ENCODE data around the gene JAKMIP3.

The JAKMIP3 gene

DNA sequence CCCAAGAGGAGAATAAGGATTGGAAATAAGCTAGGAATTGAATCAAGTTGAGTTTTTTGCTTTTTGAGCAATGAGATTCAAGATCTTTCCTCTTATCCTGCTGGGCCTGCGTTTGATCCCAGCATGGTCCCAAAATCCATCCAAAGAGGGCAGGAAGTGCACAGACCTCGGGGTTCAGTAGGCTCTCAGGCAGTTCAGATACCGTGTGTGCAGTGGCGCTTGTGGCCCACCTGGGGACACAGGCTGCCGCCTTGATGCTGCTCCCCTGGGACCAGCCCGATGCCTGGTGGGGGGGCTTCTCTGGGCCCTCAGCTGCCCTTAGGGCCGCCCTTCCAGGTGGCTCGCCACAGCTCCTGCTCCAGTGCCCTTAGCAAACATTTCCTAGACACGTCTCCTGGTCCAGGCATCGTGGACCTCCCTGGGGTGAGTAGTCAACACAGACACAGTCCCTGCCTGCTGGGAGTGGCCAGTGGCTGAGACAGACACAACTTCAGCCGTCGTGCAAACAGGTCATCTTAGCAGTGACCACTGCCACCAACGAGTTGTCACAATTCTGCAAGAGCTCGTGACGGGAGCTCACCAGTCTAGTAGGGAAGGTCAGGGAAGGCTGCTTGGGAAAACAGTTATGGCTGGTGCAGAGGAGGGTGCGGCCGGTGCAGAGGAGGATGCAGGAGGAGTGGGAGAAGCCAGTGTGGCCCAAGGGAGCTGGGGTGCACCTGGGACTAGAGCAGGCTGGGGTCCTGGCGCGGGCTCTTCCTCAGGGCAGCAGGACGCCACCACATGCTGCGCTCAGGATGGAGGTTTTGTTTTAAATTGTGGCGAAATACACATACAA is 21.7 kb upstream of the JAKMIP3 start:
- DNase-seq (ENCODE audit: low read depth in 2 of 2) = no peak

DNA sequence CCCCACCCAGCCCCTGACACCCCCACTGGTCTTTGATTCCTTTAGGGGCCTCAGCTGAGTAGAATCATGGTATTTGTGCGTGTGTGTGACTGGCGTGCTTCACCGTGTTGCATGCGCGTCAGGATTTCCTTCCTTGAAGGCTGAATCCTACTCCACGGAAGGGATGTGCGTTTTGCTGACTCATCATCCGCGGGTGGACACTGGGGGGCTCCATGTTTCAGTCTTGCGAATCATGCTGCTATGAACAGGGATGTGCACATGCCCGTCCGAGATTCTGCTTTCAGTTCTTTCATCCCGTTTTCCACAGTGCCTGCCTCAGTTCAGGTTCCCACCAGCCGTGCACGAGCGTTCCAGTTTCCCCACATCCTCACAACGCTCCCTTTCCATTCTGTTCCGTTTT is 20.9 kb upstream of the JAKMIP3 start:
- DNase-seq (ENCODE audit: low read depth in 2 of 2) = no peak

DNA sequence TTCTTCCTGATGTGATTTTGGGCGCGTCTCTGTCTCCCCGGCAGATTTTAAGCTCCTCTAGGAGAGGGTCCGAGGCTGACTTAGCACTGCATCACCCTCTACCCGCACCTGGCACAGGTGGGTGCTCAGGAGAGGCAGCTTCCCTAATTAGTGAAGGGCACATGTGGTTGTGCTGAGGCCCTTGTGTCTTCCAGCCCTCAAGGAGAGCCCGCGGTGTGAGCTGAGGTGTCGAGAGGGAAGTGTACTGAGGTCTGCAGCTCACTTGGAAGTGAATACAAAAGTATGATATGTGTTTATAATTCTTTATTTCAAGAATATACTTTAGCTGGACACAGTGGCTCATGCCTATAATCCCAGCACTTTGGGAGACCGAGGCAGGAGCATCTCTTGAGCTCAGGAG is 20.4 kb upstream of the JAKMIP3 start:
- no peak for DNase-seq (ENCODE audit: low read depth in 2 of 2)

DNA sequence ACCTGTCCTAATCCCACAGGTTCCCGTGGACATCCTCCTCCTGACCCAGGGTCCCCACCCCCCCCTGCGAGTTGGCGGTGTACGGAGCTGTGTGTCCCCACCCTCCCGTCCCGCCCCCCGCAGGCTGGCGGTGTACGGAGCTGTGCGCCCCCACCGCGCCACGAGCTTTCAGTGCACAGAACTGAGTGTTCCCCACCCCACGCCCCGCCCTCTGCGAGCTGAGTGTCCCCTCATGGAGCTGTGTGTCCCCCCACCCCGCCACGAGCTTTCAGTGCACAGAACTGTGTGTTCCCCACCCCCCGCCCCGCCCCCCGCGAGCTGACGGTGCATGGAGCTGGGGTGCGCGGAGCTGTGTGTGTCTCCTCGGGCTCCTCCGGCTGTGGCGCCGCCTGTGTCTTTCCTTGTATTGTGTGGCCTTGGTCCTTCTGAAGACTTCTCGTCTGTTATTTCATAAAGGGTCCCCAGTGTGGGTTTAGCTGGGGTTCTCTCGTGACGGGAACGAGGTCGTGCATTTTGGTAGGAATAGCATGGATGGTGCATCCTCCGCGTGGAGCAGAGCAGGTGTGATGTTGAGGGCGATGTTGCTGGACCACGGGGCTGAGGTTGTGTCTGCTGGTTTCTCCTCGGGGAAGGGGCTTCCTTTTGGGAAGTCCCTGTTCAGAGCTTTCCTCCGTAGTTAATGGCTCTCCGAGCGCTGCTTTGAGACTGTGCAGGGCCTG is 18.0 kb upstream of the JAKMIP3 start:
- DNase-seq (ENCODE audit: low read depth in 2 of 2) = no peak

DNA sequence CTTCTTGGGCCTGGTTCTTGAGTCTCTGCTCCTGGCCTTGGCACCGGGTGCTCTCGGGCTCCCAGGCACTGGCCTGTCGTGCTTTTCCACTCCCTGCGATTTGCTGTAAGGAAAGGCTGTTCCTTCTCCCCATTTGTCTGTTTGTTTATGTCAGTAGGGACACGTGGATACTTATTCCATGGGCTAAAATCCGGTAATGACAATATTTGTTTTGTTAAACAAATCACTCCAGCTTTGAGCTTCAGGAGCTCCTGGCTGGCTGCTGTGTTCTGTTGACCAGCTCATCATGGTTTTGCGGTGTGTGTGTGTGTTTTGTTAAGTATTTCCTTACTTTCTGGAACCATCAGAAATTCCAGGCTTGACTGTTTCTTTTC is 17.5 kb upstream of the JAKMIP3 start:
- no peak for DNase-seq (ENCODE audit: low read depth in 2 of 2)

DNA sequence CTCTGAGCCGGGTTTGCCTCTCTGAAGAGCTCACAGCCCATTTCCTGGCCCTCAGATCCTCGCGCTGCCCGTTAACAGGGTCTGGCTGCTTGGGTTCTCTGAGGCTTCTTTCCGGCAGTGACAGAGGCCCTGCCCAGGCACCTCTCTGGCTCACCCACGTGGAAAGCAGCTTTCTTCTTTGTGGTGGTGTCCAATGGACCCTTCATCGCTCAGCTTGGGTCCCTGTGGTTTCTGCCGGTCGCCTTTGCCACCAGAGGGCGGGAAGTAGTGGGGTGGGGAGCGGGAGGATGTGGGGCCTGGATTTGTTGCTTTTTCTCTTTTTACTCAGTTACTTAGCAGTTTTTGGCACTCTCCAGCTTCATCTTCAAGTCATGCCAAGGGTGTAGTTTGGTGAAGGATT is 15.6 kb upstream of the JAKMIP3 start:
- DNase-seq (ENCODE audit: low read depth in 2 of 2) = no peak

DNA sequence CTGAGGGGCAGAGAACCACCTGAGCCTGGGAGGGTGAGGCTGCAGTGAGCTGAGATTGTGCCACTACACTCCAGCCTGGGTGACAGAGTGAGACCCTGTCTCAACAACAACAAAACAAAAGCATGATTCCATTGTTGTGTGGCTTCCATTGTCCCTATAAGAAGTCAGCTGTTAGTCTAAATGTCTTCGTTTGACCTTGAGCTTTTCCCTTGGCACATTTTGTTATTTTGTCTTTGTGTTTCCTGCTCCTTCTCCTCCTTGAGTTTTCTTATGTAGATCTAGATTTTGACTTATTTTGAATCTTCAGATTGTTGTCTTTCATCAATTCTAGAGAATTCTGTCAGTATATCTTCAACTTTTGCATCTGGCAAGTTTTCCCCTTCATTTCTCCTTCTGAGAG is 13.6 kb upstream of the JAKMIP3 start:
- DNase-seq (ENCODE audit: low read depth in 2 of 2) = no peak

DNA sequence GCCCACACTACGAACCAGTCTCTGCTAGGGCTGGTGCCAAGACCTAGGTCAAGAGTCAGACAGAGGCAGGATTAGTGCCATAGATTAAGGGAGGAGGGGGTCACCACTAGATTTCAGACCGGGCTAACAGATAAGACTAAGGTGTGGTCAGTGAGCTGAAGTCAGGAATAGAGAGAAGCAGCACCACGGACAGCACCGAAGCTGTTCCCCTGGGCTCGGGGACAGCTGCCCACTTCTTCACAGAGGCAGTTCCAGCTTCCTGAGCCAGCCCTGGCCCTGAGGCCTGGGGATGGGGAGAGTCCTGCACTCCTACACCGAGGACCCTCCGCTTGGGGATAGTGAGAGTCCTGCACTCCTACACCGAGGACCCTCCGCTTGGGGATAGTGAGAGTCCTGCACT is 11.2 kb upstream of the JAKMIP3 start:
- no peak for DNase-seq (ENCODE audit: low read depth in 2 of 2)

DNA sequence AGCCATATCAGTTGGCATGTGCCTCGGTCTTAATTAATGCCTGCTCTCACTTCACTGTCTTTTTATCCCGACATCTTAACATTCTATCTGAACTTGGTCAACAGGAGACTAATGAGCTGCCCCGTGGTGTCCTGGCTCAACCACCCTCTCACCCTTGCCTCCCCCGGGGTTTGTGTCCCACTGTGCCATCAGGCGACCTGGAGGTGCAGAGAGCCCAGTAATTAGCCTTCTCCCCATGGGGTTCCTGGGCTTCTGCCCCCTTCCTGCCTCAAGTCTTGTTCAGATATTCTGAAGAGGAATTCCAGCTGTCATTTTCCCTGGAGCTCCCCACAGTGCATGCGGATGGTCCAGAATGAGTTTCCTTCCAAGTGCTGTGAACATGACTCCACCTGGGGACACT is 10.1 kb upstream of the JAKMIP3 start:
- DNase-seq (ENCODE audit: low read depth in 2 of 2) = no peak

DNA sequence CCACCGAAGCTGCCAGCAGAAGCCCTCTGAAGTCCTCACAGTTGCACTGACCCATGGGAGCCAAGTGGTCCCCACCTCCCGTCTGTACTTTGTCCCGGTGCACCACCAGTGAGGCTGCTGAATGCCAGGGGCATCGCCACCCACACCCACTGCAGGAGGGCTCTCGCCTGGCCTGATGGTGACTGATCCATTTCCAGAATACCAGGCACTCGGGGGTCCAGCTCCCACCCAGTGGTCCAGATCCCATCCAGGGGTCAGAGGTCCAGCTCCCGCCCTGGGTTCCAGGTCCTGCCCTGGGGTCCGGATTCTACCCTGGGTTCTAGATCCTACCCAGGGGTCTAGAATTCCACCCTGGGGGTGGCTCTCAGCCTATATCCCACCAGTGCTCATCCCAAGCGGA is 9.1 kb upstream of the JAKMIP3 start:
- no peak for DNase-seq (ENCODE audit: low read depth in 2 of 2)

DNA sequence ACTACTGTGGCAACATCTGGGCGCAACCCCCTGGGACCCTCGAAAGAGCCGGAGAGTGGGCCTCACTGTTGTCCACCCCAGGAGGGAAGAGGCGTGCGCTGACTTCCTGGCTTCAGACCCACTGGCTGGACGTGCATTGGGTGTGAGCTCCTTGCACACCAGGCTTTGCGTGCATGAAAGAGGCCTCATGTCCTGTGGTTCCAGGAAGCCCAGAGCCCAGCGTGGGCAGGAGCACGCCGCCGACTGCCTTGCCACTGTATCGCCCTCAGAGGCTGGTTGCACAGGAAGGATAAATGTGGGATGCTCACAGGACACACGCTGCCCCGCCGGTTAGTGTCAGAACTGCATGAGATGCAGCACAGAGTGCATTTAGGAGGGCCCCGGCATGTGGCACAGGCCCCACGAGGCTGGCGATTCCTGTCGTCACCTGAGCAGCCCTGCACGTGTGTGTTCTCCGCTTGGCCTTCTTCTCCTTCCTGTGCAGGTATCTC is 8.5 kb upstream of the JAKMIP3 start:
- no peak for DNase-seq (ENCODE audit: low read depth in 2 of 2)

DNA sequence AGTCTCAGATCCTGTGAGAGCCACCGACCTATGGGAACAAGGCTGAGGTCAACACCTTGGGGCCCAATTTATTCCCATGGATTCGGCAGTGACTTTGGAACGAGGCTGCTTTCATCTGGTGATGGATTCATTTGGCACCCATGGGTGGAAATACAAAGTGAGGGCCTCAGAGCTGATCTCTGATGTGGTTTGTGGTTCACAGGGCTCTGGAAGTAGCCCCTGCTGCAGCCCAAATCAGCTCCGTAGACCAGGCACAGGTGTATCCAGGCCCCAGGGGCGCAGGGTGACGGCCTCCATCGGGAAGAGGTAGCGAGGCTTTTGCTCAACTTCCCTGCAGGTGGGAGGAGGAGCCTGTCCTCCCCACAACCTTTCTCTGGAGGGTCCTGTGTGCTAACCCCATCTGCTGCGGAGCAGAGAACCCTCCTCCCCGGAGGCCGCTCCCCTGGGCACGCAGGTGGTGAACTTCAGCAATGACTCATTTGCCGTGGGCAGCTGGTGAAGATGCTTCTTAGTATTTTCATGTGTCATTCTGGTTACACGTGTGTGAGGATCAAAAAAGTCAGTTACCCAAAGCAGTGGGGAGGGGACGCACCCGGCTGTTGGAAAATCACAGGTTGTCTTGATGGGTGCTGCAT is 7.5 kb upstream of the JAKMIP3 start:
- peak; percentile 10 to 23 for DNase-seq (ENCODE audit: low read depth in 2 of 2)

DNA sequence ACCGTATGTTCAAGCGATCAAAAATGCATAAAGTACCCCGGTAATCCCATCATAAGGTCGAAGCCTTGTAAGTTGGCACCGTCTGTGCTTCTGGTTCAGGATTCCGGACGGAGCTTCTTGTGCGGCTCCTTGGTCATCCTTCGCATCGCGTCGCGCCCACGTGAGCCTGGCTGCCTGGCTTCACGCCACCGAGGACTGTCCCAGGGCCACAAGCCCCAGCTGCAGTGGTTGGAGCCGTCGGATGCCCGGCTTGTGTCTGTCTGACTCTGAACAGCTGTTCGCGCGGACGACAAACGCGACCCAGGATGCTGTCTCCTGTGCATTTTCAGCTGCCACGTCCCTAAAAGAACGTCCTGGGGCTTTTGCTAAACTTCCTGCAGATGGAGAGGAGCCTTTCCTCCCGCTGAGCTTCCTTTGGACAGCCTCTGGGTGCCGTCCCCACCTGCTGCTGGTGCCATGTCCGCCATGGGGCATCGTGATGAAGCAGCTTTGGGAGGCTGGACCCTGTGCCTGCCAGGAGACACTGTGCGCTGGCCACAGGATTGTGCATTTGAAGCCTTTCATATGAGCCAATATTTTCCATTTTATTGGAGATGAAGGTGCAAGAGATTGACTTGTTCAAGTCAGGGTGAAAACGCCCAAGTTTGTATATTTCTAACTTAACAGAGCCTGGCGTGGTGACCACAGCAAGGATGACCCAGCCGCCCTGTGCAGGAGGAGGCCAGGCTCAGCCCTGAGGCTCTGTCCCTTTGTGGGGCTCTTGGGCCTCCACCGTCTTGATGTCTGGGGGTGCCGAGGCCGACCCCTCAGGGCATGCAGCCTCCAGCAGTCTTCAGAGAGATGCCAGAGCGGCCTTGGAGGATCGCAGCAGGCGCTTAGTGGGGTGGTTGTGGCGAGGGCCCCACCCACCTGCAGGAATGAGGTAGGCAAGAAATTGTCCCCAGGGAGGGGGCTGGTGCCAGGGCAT is 6.7 kb upstream of the JAKMIP3 start:
- no peak for DNase-seq (ENCODE audit: low read depth in 2 of 2)

DNA sequence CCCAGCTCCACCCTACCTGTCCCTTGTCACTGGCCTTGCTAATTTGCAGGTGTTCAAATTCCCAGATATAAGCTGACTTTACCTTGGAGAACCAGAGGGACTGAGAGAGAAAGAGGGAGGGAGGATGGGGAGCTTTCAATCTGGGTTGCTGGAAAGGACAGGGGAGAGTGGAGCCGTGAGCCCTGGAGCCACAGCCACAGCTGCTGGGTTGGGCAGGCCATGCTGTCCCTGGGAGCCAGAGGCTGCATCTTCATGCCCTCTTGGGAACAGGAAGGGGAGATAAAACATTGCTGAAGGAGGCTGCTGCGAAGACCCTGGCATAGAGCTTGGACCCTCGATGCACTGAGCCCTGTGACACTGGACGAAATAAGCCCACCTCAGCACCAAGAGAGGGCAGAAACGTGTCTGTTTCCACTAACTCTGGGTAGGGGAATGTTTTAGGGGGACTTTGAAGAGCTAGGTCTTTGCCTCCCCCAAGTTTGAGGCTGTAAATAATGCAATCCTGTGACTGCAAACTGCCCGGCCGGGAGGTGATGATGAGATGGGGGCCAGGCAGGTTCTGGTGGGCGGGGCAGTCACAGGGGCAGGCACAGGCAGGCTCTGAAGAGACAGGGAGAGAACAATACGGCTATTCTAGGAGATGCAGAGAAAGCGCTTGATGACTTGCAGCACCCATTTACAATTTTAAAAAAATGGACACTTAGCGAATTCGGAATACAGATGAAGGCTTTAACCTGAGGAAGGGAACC is 5.8 kb upstream of the JAKMIP3 start:
- no peak for DNase-seq (ENCODE audit: low read depth in 2 of 2)

DNA sequence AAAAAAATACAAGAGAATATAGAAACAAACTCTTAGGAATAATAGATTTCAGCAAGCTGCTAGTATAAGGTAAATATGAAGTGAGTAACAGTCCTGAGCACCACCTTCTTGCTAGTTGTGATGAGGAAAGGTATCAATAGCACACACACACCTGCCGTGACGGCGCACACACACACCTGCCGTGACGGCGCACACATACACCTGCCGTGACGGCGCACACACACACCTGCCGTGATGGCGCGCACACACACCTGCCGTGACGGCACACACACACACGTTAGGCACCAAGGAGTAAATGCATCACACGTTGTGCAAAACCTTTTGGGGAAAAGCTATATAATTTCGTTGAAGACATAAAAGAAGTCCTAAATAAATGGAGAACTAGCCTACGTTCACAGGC is 4.7 kb upstream of the JAKMIP3 start:
- DNase-seq (ENCODE audit: low read depth in 2 of 2) = no peak

DNA sequence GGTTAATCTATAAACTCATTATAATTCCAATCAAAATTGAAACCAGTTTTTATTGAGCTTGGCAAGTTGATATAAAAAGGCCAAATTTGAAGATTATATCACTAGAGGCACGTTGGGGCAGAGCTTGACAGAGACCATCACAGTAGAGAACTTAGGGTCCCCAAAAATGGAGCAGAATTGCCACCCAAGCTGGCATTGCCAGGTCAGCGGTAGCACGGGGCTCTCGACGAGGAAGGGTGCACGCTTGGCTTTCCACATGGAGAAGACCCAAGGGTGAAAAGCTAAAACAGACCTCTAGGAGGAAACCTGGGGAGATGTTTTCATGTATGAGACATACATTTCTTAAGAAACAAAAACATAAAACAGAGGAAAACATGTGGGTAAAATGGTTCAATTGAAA is 4.3 kb upstream of the JAKMIP3 start:
- DNase-seq (ENCODE audit: low read depth in 2 of 2) = no peak

DNA sequence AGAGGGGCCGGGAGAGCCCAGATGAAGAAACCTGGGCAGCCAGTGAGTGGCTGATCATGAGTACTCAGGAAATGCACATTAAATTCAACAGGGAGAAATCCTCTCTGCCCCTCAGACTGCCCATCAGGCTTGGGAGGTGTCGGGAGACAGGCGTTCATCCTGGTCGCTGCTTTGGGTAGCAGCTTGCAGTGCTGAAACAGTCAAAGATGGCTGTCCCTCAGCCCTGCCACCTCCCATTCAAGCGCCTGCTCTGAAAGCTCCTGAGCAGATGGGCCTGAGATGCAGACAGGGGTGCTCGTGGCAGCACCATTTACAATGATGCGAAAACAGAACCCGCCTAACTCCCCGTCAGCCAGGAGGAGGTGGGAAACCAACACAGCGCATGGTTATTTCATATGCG is 3.6 kb upstream of the JAKMIP3 start:
- DNase-seq (ENCODE audit: low read depth in 2 of 2) = no peak

DNA sequence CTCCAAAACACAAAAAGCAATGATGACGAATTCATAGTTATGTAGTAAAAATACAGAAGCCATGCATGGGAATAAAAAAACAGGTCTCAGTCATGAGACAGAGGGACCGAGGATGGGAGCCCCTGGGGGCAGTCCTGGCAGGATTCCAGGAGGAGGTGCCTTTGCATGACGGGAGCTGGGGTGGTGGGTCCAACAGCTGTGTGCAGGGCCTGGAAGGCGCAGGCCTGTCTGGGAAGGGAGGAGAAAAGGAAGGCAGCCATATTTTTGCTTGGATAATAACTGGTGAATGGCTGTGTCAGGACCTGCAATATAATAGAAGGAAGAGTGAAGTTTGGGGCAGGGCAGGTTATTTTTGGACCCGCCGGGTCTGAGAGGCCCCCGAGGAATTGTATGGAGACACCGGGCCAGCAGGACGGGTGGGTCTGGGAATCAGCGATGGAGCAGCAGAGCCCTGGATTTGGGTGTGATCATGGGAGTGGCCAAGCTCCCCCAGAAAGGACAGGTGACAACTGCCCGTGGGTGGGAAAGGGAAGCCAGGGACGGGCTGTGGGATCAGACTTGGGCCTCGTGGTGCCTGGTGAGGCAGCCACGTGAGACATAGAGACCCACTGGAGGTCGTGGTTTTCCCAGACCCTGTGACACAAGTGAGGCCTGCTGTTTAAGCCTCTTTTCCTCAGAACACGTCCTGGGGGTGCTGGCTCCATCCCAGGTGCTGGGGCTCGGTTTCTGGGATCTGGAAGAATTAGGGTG is 2.9 kb upstream of the JAKMIP3 start:
- no peak for DNase-seq (ENCODE audit: low read depth in 2 of 2)

DNA sequence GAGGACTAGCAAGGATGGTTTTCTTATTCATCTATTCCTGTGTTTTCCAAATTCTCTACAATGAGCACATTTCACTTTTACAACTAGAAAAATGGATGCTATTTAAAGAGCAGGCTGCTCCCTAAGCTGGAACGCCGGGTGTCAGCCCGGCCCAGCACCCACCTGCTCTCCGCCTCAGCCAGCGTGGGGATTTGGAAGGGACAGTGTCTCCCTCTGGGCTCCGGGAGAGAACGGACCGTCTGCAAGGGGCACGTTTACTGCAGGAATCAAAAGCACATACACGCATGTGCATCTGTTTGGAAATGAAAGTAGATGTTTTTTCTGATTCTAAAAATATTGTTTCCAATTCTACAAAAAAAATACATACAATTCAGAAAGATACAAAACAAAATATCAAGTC is 2.3 kb upstream of the JAKMIP3 start:
- no peak for DNase-seq (ENCODE audit: low read depth in 2 of 2)

DNA sequence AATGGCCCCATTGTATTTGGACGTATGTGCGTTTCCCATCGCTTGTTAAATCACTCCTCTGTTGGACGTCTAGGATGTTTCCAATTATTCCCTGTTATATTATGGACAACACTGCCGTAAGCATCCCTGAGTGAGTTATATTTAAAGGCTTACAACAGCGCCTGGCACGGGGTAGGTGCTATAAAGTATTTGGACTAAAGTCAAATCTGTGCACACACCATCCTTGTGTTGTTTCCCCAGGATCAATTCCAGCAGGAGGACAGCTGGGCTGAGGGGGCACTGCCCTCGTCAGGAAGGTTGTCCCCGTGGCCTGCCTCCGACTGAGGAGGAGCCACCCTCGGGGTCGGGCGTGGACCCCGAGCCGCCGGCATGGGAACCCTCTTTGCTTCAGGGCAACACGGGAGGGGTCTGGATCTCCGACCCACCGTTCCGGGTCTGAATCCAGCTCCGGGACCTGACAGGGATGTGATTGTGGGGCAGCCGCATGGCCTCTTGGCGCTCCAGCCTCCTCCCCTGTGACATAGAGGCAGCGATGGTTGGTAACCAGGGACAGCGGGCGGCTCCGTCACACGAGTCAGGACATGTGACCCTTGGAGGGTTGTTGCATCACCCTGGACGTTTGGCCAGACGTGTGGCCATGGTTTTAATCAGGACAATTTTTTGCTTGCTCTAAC is 1.5 kb upstream of the JAKMIP3 start:
- DNase-seq (ENCODE audit: low read depth in 2 of 2) = no peak
